HG03565 (cell line): ENCODE data around the gene TNFSF13.

Experiments
- ATAC-seq: cut with Tn5 transposase; IDR thresholded peaks from one replicate; pipeline ENCODE4 v1.9.1; 2021; ENCODE audit warnings: mild to moderate bottlenecking, moderate library complexity; ENCODE audit not compliant: unreplicated experiment

The TNFSF13 gene

GRCh38 chr17:7551396-7551795 is 7.2 kb upstream of the TNFSF13 start:
- no peak for ATAC-seq

- ATAC-seq: no peak
These were observed 5.9 kb upstream of the TNFSF13 start for GRCh38 chr17:7552621-7553051.

- no peak for ATAC-seq
These were observed 5.2 kb upstream of the TNFSF13 start for GRCh38 chr17:7553356-7553755.

GRCh38 chr17:7555320-7555948 is 3.1 kb upstream of the TNFSF13 start:
- ATAC-seq: no peak

GRCh38 chr17:7556627-7557026 is 1.9 kb upstream of the TNFSF13 start:
- no peak for ATAC-seq

GRCh38 chr17:7557147-7557764 is 1.3 kb upstream of the TNFSF13 start:
- no peak for ATAC-seq

GRCh38 chr17:7557775-7558543 is 591 bp upstream of the TNFSF13 start:
- ATAC-seq: no peak

- ATAC-seq: no peak
These were observed 996 bp downstream of the TNFSF13 start for GRCh38 chr17:7559320-7560171.

- ATAC-seq: no peak
These were observed 1.9 kb downstream of the TNFSF13 start for GRCh38 chr17:7560172-7561027.

GRCh38 chr17:7561028-7561575 is 2.6 kb downstream of the TNFSF13 start:
- peak; percentile 35 for ATAC-seq

- peak; percentile 69 for ATAC-seq
These were observed 3.1 kb downstream of the TNFSF13 start, which contains the start of gene SENP3 for GRCh38 chr17:7561589-7562207. SENP3 (plus strand) TSS chr17:7561919; CDS start chr17:7563077, 1,158 bp downstream.

- no peak for ATAC-seq
These were observed 3.7 kb downstream of the TNFSF13 start for GRCh38 chr17:7562208-7562605.

- ATAC-seq: no peak
These were observed 4.7 kb downstream of the TNFSF13 start for GRCh38 chr17:7563115-7563869.

- ATAC-seq: no peak
These were observed 11.0 kb downstream of the TNFSF13 start for GRCh38 chr17:7569571-7569970.

GRCh38 chr17:7570351-7570750 is 11.8 kb downstream of the TNFSF13 start:
- ATAC-seq: no peak

GRCh38 chr17:7572338-7572587 is 13.7 kb downstream of the TNFSF13 start:
- ATAC-seq: no peak

GRCh38 chr17:7572588-7573323 is 14.2 kb downstream of the TNFSF13 start:
- ATAC-seq: peak; percentile 90
